CD4-positive, alpha-beta memory T cell (primary cell): ENCODE measurements around the gene CKAP4. TPM values are rescaled to one million over a fixed set of nuclear protein-coding genes. Genes with fewer than 3 reads are reported as not detected.

Experiments used
- CTCF ChIA-PET: fragments of 350-600 bp; sonication (Branson Sonifier 250); formaldehyde crosslinking; loops from one replicate; lab custom pipeline; 2021; ENCODE audit warnings: inconsistent platforms; ENCODE audit not compliant: partially characterized antibody; lab: Charles Lee
- POLR2A ChIA-PET: fragments of 350-600 bp; sonication (Branson Sonifier 250); formaldehyde crosslinking; loops from one replicate; lab custom pipeline; 2021; ENCODE audit not compliant: partially characterized antibody; lab: Charles Lee
- DNase-seq, 5 donors: peaks; one replicate each; pipeline versions ENCODE4 v3.0.0 to v3.0.0-alpha.2; 2020 to 2022; ENCODE audit warnings: mixed read lengths in 1 of 5
- H3K27ac ChIP-seq: one replicate; pipeline ENCODE4 v1.7.0; 2013; ENCODE audit warnings: low read depth, low read length
- H3K27me3 ChIP-seq: 2 replicates; pipeline ENCODE4 v1.7.0; 2013; ENCODE audit warnings: mild to moderate bottlenecking, low read length, moderate library complexity; ENCODE audit not compliant: insufficient read depth
- H3K36me3 ChIP-seq: 2 replicates; pipeline ENCODE4 v1.7.0; 2013; ENCODE audit warnings: mild to moderate bottlenecking, low read length, moderate library complexity; ENCODE audit not compliant: insufficient read depth
- H3K4me1 ChIP-seq: 2 replicates; pipeline ENCODE4 v1.7.0; 2013; ENCODE audit warnings: mild to moderate bottlenecking, low read length, moderate library complexity; ENCODE audit not compliant: insufficient read depth
- H3K4me3 ChIP-seq, 2 donors: one replicate each; pipeline ENCODE4 v1.7.0; 2013; ENCODE audit warnings: low read length in 2 of 2, mild to moderate bottlenecking in 1 of 2
- H3K9me3 ChIP-seq, 2 donors: one replicate each; pipeline ENCODE4 v1.7.0; 2013; ENCODE audit warnings: low read length in 2 of 2, control low read depth in 1 of 2; ENCODE audit not compliant: control insufficient read depth in 1 of 2
- H3K27ac Mint-ChIP-seq, 7 donors: one replicate each; pipeline ENCODE4 v1.8.0; 2020 to 2021; ENCODE audit warnings: mixed read lengths in 7 of 7, mild to moderate bottlenecking in 6 of 7, inconsistent platforms in 3 of 7, moderate library complexity in 3 of 7
- H3K27me3 Mint-ChIP-seq, 2 donors: one replicate each; pipeline ENCODE4 v1.8.0; 2020 to 2021; ENCODE audit warnings: mixed read lengths in 2 of 2
- H3K36me3 Mint-ChIP-seq, 2 donors: one replicate each; pipeline ENCODE4 v1.8.0; 2020 to 2021; ENCODE audit warnings: mixed read lengths in 2 of 2, inconsistent platforms in 1 of 2, mild to moderate bottlenecking in 1 of 2
- H3K4me1 Mint-ChIP-seq, 4 donors: one replicate each; pipeline ENCODE4 v1.8.0; 2020 to 2021; ENCODE audit warnings: mixed read lengths in 4 of 4, mild to moderate bottlenecking in 1 of 4
- H3K4me3 Mint-ChIP-seq, 8 donors: one replicate each; pipeline ENCODE4 v1.8.0; 2020 to 2021; ENCODE audit warnings: mixed read lengths in 8 of 8, mild to moderate bottlenecking in 7 of 8, moderate library complexity in 6 of 8, inconsistent platforms in 3 of 8
- H3K9me3 Mint-ChIP-seq, 8 donors: one replicate each; pipeline ENCODE4 v1.8.0; 2020 to 2021; ENCODE audit warnings: mixed read lengths in 8 of 8, mild to moderate bottlenecking in 5 of 8, inconsistent platforms in 3 of 8, moderate library complexity in 1 of 8
- intact Hi-C: fragments of 100-400 bp; cut with micrococcal nuclease; formaldehyde crosslinking; loops from one replicate; pipeline ENCODE4 v1.15.1; 2023
- polyA plus RNA-seq, 2 donors: library from polyadenylated mRNA; unstranded; fragments of 300-500 nt; fragmentation: Illumina TruSeq; gene quantifications; one replicate each; pipeline ENCODE4 v1.2.3, GENCODE V29; 2021
- total RNA-seq, 2 experiments: library from RNA; stranded (reverse); gene quantifications; one replicate each; pipeline ENCODE4 v1.2.3, GENCODE V29; 2021

The CKAP4 gene
- total and polyA plus RNA-seq, 4 experiments from 2014 or later = 5.1 to 13.0 (median 10.4) TPM

DNA sequence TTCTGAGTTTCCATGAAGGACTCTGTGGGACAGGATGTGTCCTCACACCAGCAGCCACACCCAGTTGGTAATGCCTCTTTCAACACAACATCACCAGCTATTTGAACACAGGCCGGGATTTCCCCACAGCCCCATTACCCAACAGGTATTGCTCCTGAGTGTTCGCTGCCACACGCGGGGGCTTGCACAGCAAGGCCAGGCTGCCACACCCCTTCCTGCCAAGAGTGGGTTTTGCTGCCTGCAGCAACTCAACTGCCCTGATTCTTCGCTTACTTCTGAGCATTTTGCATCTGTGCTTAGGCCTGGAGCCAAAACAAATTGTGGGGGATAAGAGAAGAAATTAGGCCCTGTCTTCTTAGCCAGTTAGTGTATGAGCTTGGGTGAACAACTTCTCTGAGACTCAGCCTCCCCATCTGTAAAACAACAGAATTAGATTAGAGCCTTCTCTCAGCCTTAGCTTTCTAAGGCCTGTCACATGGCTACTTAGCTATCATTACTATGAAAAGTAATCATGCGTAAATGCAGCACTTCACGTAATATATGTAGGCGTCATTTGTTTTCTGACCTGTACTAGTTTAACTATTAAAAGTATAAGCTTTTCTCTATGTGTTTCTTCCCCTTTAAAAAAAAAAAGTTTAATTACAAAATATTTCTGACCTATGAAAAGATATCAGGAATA, 20.0 kb downstream of the CKAP4 start:
- H3K27me3 Mint-ChIP-seq = no peaks in the 10 kb centered on the region
- Histone ChIP-seq H3K4me1 (peaks cover 18% of the 10 kb centered on the region), H3K36me3 (no peaks in the 10 kb centered on the region), H3K9me3 (no peaks in the 10 kb centered on the region), H3K27ac (peak overlapping the region; percentile 65), H3K27me3 (no peaks in the 10 kb centered on the region), H3K4me3 (no peak overlapping the region)
- ChIA-PET POLR2A (interaction anchor here (0.6 to 4.5 kb wide), 11 partner anchors 19 to 729 kb away, joined by 3 to 87 read pairs (median 9); partner anchors contain the start of genes CKAP4, POLR3B and TCP11L2), CTCF (interaction anchor here (0.7 to 6.5 kb wide), 32 partner anchors 10 to 613 kb away, joined by 3 to 245 read pairs (median 8); partner anchors contain the start of genes CKAP4, POLR3B and TCP11L2)
- H3K27ac Mint-ChIP-seq = peak overlapping the region; percentile 89 to 97 (median 95)
- peak; percentile 61 to 89 (median 77) for DNase-seq
- no peaks in the 10 kb centered on the region for H3K36me3 Mint-ChIP-seq
- H3K9me3 Mint-ChIP-seq = no peaks in the 10 kb centered on the region
- H3K4me1 Mint-ChIP-seq = peaks cover 14 to 22% (median 18%) of the 10 kb centered on the region in 4 donors
- intact Hi-C loops = loop anchor here (1.0 to 2.0 kb wide), 5 partner anchors 20 to 613 kb away; partner anchors contain the start of gene POLR3B
- H3K4me3 Mint-ChIP-seq = peak overlapping the region in 7 of 8 donors; percentile 8 to 66 (median 40)

DNA sequence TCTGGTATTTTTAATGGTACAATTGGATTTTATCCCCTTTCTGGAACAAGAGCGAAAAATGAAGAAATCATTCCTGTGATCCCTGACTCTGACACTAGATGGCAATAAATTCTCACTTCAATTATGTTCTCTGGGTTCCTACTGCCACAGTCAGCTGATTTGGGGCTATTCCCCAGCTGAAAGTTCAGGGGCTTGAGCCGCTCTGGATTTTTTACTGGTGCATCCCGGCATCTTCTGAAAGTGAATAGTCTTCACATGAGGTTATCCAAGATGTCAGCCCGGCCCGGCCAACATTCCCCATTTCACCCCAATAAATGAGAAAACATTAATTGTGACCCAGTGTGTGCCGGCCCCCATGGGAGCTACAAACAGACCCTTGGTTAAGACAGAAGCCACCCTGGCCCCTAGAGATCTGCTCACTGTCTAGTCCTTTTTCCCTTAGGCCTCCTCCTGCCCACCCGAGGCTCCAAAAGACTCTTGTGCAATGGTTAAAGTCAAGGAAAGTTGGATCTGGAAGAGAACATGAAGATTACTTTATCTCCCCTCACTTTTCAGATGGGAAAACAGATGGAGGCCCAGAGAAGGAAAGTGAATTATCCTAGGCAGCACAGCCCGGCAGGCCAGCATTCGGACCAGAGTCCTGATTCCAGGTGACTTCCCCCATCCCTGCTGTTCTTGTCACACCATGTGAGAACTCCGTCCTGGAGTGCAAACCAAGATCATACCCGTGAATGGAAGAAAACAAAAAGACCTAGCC, 20.8 kb downstream of the CKAP4 start:
- Histone ChIP-seq H3K36me3 (no peaks in the 10 kb centered on the region), H3K9me3 (no peaks in the 10 kb centered on the region), H3K27ac (peak overlapping the region; percentile 65), H3K4me3 (no peak overlapping the region), H3K27me3 (no peaks in the 10 kb centered on the region), H3K4me1 (peaks cover 18% of the 10 kb centered on the region)
- H3K27me3 Mint-ChIP-seq = no peaks in the 10 kb centered on the region
- ChIA-PET CTCF (interaction anchor here (0.6 to 6.5 kb wide), 36 partner anchors 8 to 1028 kb away, joined by 3 to 245 read pairs (median 6); partner anchors contain the start of genes CKAP4, POLR3B and TCP11L2), POLR2A (interaction anchor here (0.6 to 4.5 kb wide), 10 partner anchors 19 to 730 kb away, joined by 3 to 87 read pairs (median 10); partner anchors contain the start of genes CKAP4, POLR3B and TCP11L2)
- DNase-seq = peak; percentile 56 to 63 (median 62)
- H3K4me3 Mint-ChIP-seq = peak overlapping the region; percentile 8 to 70 (median 46)
- peaks cover 14 to 22% (median 18%) of the 10 kb centered on the region in 4 donors for H3K4me1 Mint-ChIP-seq
- H3K9me3 Mint-ChIP-seq = no peaks in the 10 kb centered on the region
- H3K27ac Mint-ChIP-seq = peak overlapping the region; percentile 89 to 97 (median 95)
- intact Hi-C loops = loop anchor here (1.0 to 2.0 kb wide), 5 partner anchors 20 to 614 kb away; partner anchors contain the start of gene POLR3B
- no peaks in the 10 kb centered on the region for H3K36me3 Mint-ChIP-seq

DNA sequence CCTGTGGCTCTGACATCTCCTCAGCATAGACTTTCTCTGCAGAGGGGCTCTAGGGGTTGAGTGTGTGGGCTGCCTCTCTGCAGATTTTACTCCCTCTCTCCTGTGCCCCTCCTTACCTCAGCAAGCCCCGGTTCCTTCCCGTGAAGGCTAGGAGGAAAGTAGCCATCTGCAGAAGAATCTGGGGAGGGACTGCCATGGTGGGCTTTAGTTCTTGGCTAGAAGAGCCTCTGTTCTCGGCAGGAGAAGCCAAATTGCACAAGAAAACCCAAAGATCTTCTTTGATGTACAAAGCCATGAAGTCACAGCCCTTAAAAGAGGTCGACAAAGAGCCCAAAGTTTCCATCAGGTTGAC, 23.5 kb downstream of the CKAP4 start:
- peaks cover 7% of the 10 kb centered on the region in 2 donors for H3K27me3 Mint-ChIP-seq
- Histone ChIP-seq H3K4me1 (peaks cover 18% of the 10 kb centered on the region), H3K9me3 (no peaks in the 10 kb centered on the region), H3K36me3 (no peaks in the 10 kb centered on the region), H3K27ac (no peak overlapping the region), H3K4me3 (no peak overlapping the region), H3K27me3 (no peaks in the 10 kb centered on the region)
- H3K36me3 Mint-ChIP-seq = no peaks in the 10 kb centered on the region
- intact Hi-C loops = no loop called here
- no peak for DNase-seq
- POLR2A ChIA-PET = interaction anchor here (1.0 to 1.2 kb wide), 5 partner anchors 21 to 86 kb away, joined by 3 to 10 read pairs (median 5); partner anchors contain the start of gene TCP11L2
- H3K4me1 Mint-ChIP-seq = peaks cover 14 to 27% (median 22%) of the 10 kb centered on the region in 4 donors
- no peaks in the 10 kb centered on the region for H3K9me3 Mint-ChIP-seq
- CTCF ChIA-PET = interaction anchor here (0.6 to 6.5 kb wide), 36 partner anchors 8 to 804 kb away, joined by 3 to 245 read pairs (median 5); partner anchors contain the start of gene POLR3B
- peak overlapping the region in 4 of 7 donors; percentile 2 to 73 (median 58) for H3K27ac Mint-ChIP-seq
- no peak overlapping the region for H3K4me3 Mint-ChIP-seq

- POLR2A ChIA-PET = interaction anchor here (1.0 to 1.2 kb wide), 5 partner anchors 22 to 87 kb away, joined by 3 to 10 read pairs (median 5); partner anchors contain the start of gene TCP11L2
- DNase-seq = peak; percentile 57 to 73 (median 68)
- Histone ChIP-seq H3K27ac (no peak overlapping the region), H3K4me1 (peaks cover 18% of the 10 kb centered on the region), H3K36me3 (no peaks in the 10 kb centered on the region), H3K4me3 (no peak overlapping the region), H3K27me3 (no peaks in the 10 kb centered on the region), H3K9me3 (no peaks in the 10 kb centered on the region)
- H3K27me3 Mint-ChIP-seq = peaks cover 7 to 12% of the 10 kb centered on the region in 2 donors
- H3K4me1 Mint-ChIP-seq = peaks cover 14 to 27% (median 22%) of the 10 kb centered on the region in 4 donors
- H3K27ac Mint-ChIP-seq = peak overlapping the region in 4 of 7 donors; percentile 2 to 73 (median 58)
- peaks cover 0 to 4% of the 10 kb centered on the region in 2 donors for H3K36me3 Mint-ChIP-seq
- intact Hi-C loops = no loop called here
- peaks cover 0 to 5% (median 4%) of the 10 kb centered on the region in 8 donors for H3K9me3 Mint-ChIP-seq
- peak overlapping the region in 1 of 8 donors; percentile 26 for H3K4me3 Mint-ChIP-seq
- CTCF ChIA-PET = interaction anchor here (0.6 to 6.5 kb wide), 38 partner anchors 8 to 803 kb away, joined by 3 to 245 read pairs (median 5); partner anchors contain the start of gene POLR3B
These were observed 24.1 kb downstream of the CKAP4 start for GRCh38 chr12:106223485-106224354.

DNA sequence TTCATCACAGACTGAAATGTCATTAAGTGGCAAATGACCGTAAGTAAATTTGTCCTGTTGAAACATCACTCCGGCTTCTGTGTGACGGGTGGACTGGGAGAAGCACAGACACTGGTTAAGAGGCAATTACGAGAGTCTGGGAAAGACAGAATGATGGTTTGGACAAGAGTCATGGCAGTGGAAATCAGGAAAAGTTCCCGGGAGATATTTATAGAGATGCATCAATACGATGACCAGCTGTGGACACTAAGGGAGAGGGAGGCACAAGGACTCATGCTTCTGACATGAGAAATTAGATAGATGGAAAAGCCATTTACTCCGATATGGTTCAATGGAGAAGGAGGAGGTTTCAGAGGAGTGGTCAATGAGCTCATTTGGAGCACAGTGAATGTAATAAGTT, 27.3 kb downstream of the CKAP4 start:
- Mint-ChIP-seq H3K4me3 (no peak overlapping the region), H3K4me1 (peaks cover 3 to 12% (median 8%) of the 10 kb centered on the region in 4 donors), H3K36me3 (peaks cover 4 to 5% of the 10 kb centered on the region in 2 donors), H3K27me3 (peaks cover 17 to 20% of the 10 kb centered on the region in 2 donors), H3K27ac (no peak overlapping the region), H3K9me3 (peaks cover 0 to 21% (median 16%) of the 10 kb centered on the region in 8 donors)
- POLR2A ChIA-PET = no interaction called here
- Histone ChIP-seq H3K27ac (no peak overlapping the region), H3K9me3 (no peaks in the 10 kb centered on the region), H3K4me3 (no peak overlapping the region), H3K36me3 (no peaks in the 10 kb centered on the region), H3K27me3 (peaks cover 4% of the 10 kb centered on the region), H3K4me1 (no peaks in the 10 kb centered on the region)
- intact Hi-C loops = no loop called here
- CTCF ChIA-PET = interaction anchor here (0.7 to 2.9 kb wide), 5 partner anchors 39 to 870 kb away, joined by 3 to 10 read pairs (median 3); no protein-coding TSS in a partner anchor
- DNase-seq = no peak

DNA sequence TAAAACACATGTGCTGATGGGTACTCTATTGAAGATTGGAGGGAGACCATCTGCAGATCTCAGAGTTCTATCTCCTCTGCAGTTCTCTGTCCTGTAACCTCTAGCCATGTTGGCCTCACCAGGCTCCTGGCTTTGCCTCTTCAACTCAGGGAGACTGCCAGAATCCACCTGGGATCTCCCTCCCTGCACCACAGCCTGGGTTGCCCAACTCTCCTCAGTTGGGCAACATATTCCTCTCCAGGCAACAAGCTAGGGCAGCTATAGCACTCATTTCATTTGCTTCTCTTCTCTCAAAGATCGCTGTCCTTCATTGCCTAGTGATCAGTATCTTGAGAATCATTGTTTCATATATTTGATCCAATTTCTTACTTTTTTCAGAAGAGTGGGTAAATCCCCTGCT, 28.8 kb downstream of the CKAP4 start:
- Mint-ChIP-seq H3K27me3 (peaks cover 21 to 29% of the 10 kb centered on the region in 2 donors), H3K27ac (no peak overlapping the region), H3K4me3 (no peak overlapping the region), H3K9me3 (peaks cover 0 to 21% (median 16%) of the 10 kb centered on the region in 8 donors), H3K36me3 (peaks cover 4 to 5% of the 10 kb centered on the region in 2 donors), H3K4me1 (peaks cover 1 to 9% (median 6%) of the 10 kb centered on the region in 4 donors)
- H3K36me3 ChIP-seq = no peaks in the 10 kb centered on the region
- intact Hi-C loops = no loop called here
- no peaks in the 10 kb centered on the region for H3K9me3 ChIP-seq
- ChIA-PET CTCF (interaction anchor here (2.0 kb wide), 1 partner anchor 13 kb away, joined by 5 read pairs; no protein-coding TSS in a partner anchor), POLR2A (no interaction called here)
- H3K4me3 ChIP-seq = no peak overlapping the region
- DNase-seq = no peak
- peaks cover 4% of the 10 kb centered on the region for H3K27me3 ChIP-seq
- H3K27ac ChIP-seq = no peak overlapping the region
- no peaks in the 10 kb centered on the region for H3K4me1 ChIP-seq
